ENCODE results near the gene AKAP13. TPM values are rescaled to one million over a fixed set of nuclear protein-coding genes. Genes with fewer than 3 reads are reported as not detected.

AKAP13 gene
- total and polyA plus RNA-seq, 2 of the 8 experiments (the other 6 are each of a cell fraction or from before 2014, with no cell fraction given), result 14.0 to 46.2 TPM

DNA sequence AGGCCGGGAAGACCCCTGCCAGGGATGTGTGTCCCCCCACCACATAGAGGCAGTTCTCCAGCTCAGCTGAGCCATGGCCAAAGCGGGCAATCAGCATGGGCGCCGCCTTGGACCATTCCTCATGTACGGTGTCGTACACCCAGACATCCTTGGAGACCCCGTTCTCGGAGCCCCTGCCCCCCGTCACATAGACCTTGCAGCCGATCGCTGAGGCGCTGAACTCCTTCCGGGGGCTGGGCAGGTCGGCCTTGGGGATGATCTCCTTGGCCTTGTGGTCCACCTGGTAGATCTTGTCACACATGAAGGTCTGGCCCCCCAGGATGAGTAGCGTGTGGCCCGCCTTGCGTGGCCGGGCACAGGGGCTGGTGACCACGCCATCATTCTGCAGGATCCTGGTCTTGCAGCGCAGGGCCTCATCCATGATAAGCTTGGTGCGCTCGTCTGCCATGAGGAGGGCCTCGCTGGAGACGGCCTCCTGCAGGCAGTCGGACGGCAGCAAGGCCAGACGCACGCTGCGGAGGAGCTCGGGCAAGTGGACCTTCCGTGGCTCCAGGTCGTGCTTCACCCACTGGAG is 388.3 kb downstream of the AKAP13 start:
- Histone ChIP-seq H3K4me2 (ENCODE audit: insufficient read depth in 1 of 2, low read depth in 2 of 2, low read length in 2 of 2) (no peak overlapping the region), H3K4ac (replicated peaks; ENCODE audit: insufficient read length, low read depth, low read length) (no peak overlapping the region), H3K36me3 (ENCODE audit: control insufficient read depth in 2 of 4, insufficient read depth in 4 of 4, low read length in 3 of 4) (peaks cover 3 to 9% (median 6%) of the 10 kb centered on the region in 4 experiments; a peak in 5 of 8 replicates), H2BK120ac (replicated peaks; ENCODE audit: low read depth, low read length) (no peak overlapping the region), H3K9ac (replicated peaks in 1 of 4; ENCODE audit: extremely low read depth in 1 of 4, low read depth in 3 of 4, low read length in 3 of 4) (no peak overlapping the region), H2BK12ac (ENCODE audit: low read depth, low read length) (no peak overlapping the region), H3K27ac (ENCODE audit: low read depth, low read length) (no peak overlapping the region), H2BK15ac (ENCODE audit: low read length) (no peak overlapping the region), H4K8ac (ENCODE audit: extremely low read depth, insufficient read depth, low read length) (no peak overlapping the region), H2BK5ac (ENCODE audit: low read depth, low read length) (no peak overlapping the region; the same call in 1 of the 2 replicates), H2BK20ac (ENCODE audit: low read length) (no peak overlapping the region), H3K14ac (ENCODE audit: insufficient read length) (no peak overlapping the region), H3K4me1 (replicated peaks in 1 of 4; ENCODE audit: control insufficient read depth in 3 of 4, insufficient read depth in 4 of 4, low read length in 3 of 4) (peaks cover 0 to 15% (median 3%) of the 10 kb centered on the region in 4 experiments; a peak in 4 of 7 replicates), H3K79me2 (ENCODE audit: control insufficient read depth in 1 of 2, insufficient read depth in 2 of 2, low read length in 2 of 2) (peaks cover 0 to 87% of the 10 kb centered on the region in 2 experiments; a peak in 3 of 4 replicates), H3K23ac (ENCODE audit: insufficient read length) (no peak overlapping the region), H3K27me3 (replicated peaks in 1 of 4; ENCODE audit: control insufficient read depth in 3 of 4, extremely low read depth in 1 of 4, insufficient read depth in 3 of 4, low read length in 3 of 4) (no peaks in the 10 kb centered on the region), H3K56ac (replicated peaks; ENCODE audit: insufficient read length, low read depth, low read length) (no peak overlapping the region), H3K4me3 (ENCODE audit: extremely low read depth in 1 of 4, insufficient read depth in 2 of 4, low read depth in 3 of 4, low read length in 4 of 4) (no peak overlapping the region), H3K9me3 (ENCODE audit: insufficient read depth in 2 of 2, low read depth in 1 of 2, low read length in 1 of 2) (no peaks in the 10 kb centered on the region; a peak in 1 of 4 replicates), H3K23me2 (ENCODE audit: low read depth, low read length) (no peaks in the 10 kb centered on the region), H3K79me1 (ENCODE audit: low read depth, low read length) (peaks cover 34% of the 10 kb centered on the region), H2AK5ac (ENCODE audit: low read depth, low read length) (no peak overlapping the region), H4K5ac (ENCODE audit: insufficient read length, low read depth, low read length) (no peak overlapping the region), H4K20me1 (replicated peaks in 1 of 2; ENCODE audit: control insufficient read depth in 1 of 2, insufficient read depth in 2 of 2, low read length in 2 of 2) (peaks cover 27 to 37% of the 10 kb centered on the region in 2 experiments), H3K18ac (ENCODE audit: extremely low read depth, low read length) (no peak overlapping the region), H4K91ac (replicated peaks; ENCODE audit: insufficient read length, low read length) (peak overlapping the region; percentile 7), H2AFZ (ENCODE audit: low read length) (no peak overlapping the region)
- WGBS, 2 experiments (ENCODE audit: extremely low coverage in 1 of 2, insufficient coverage in 1 of 2, insufficient read length in 1 of 2, insufficient replicate concordance in 2 of 2, low coverage in 1 of 2, low lambda C conversion rate in 2 of 2, missing lambda C conversion rate in 1 of 2), result 98% methylated on average over 28 of the region's 32 CpGs; no CpG with 5 or more reads in 1 of the 2 experiments
- ChIA-PET CTCF (ENCODE audit: partially characterized antibody) (interaction anchor here (0.6 to 2.3 kb wide), 7 partner anchors 7 to 32 kb away, joined by 3 to 6 read pairs (median 3); partner anchors contain the start of gene KLHL25), POLR2A (ENCODE audit: partially characterized antibody) (no interaction called here)
- DNase-seq (ENCODE audit: low read depth in 1 of 2, low spot score in 2 of 2), result no peak
- TF ChIP-seq RAD21 (IDR thresholded peaks at IDR 0.05 in 1 of 2, conservative IDR thresholded peaks at IDR 0.05 in 1 of 2; ENCODE audit: low read depth in 2 of 2, low read length in 2 of 2) (no peak), BRCA1 (IDR thresholded peaks at IDR 0.05; ENCODE audit: low read depth, low read length) (no peak), POLR2A (IDR thresholded peaks at IDR 0.05; ENCODE audit: control extremely low read depth in 1 of 2, low read depth in 2 of 2, low read length in 2 of 2) (no peak)
- no peak for FAIRE-seq

Data from H1 (cell line).